Right atrium auricular region (tissue), 2 donors: Measurements from ENCODE around the gene TBC1D21. TPM values are rescaled to one million over a fixed set of nuclear protein-coding genes. Genes with fewer than 3 reads are reported as not detected.

Experiments
- DNase-seq: peaks from one replicate; pipeline ENCODE4 v3.0.0-alpha.2; 2019; ENCODE audit warnings: low spot score
- H3K27ac ChIP-seq, 2 donors: fragments of 200-600 bp; sonication (generic); 1 replicate in 1 of 2; 2 replicates in 1 of 2; pipeline ENCODE4 v1.5.1; 2016 to 2019
- H3K27me3 ChIP-seq, 2 donors: fragments of 200-600 bp; sonication (generic); one replicate each; pipeline versions ENCODE4 v1.5.1 to v1.6.0; 2017 to 2019
- H3K36me3 ChIP-seq: fragments of 200-600 bp; sonication (generic); one replicate; pipeline ENCODE4 v1.5.1; 2016
- H3K4me1 ChIP-seq, 2 donors: fragments of 200-600 bp; sonication (generic); one replicate each; pipeline versions ENCODE4 v1.5.1 to v1.6.0; 2017 to 2019
- H3K4me3 ChIP-seq, 2 donors: fragments of 200-600 bp; sonication (generic); 1 replicate in 1 of 2; 2 replicates in 1 of 2; pipeline ENCODE4 v1.5.1; 2017 to 2019; ENCODE audit warnings: mild to moderate bottlenecking in 1 of 2, moderate library complexity in 1 of 2
- H3K9me3 ChIP-seq, 2 donors: fragments of 200-600 bp; sonication (generic); one replicate each; pipeline ENCODE4 v1.5.1; 2019
- total RNA-seq, 2 donors: library from RNA; depleted of rRNA; stranded (reverse); fragments of >200 nt; gene quantifications; one replicate each; pipeline ENCODE4 v1.1.0, GENCODE V29; 2016
- TF ChIP-seq, protein P1 (sequence below), 2 donors: fragments of 200-600 bp; sonication (generic); IDR thresholded peaks; one replicate each; pipeline ENCODE4 v1.5.1; 2019; ENCODE audit warnings: antibody characterized with exemption in 2 of 2

Gene TBC1D21
- total RNA-seq, 2 donors from 2014 or later: not detected

DNA sequence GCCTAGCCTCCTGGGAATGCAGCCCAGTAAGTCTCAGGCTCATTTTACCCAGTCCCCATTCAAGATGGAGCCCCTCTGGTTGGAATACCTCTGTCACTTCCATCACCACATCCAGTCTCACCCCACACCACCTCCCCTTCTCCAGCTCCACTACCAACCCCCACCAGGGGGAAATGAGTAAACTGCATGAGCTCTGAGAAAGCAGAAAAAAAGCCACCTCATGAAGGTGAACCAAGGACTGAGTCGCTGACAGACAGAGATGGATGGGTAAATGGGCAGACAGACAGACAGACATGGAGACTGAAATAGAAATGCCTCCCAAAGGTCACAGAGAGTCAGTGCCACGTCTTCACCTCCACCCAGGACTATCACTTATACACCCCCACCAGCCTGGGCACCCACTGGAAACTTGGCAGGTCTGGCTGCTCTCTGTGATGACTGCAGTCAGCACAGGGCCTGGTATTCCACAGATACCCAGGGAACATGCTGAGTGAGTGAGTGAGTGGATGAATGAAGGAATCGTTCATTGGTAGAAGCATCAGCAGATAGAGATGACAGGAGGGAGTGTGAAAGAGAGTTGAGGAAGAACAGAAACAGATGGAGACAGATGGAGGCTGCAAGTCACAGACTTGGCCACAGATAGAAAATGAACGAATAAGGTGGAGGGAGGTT lies 48.0 kb downstream of the TBC1D21 start:
- Histone ChIP-seq H3K27ac (peak overlapping the region in 1 of 2 donors; percentile 80), H3K4me1 (peaks cover 0 to 55% of the 10 kb centered on the region in 2 donors), H3K36me3 (no peaks in the 10 kb centered on the region), H3K9me3 (peaks cover 0 to 1% of the 10 kb centered on the region in 2 donors), H3K27me3 (no peaks in the 10 kb centered on the region), H3K4me3 (no peak overlapping the region)
- no peak for DNase-seq
- TF ChIP-seq, protein P1, sequence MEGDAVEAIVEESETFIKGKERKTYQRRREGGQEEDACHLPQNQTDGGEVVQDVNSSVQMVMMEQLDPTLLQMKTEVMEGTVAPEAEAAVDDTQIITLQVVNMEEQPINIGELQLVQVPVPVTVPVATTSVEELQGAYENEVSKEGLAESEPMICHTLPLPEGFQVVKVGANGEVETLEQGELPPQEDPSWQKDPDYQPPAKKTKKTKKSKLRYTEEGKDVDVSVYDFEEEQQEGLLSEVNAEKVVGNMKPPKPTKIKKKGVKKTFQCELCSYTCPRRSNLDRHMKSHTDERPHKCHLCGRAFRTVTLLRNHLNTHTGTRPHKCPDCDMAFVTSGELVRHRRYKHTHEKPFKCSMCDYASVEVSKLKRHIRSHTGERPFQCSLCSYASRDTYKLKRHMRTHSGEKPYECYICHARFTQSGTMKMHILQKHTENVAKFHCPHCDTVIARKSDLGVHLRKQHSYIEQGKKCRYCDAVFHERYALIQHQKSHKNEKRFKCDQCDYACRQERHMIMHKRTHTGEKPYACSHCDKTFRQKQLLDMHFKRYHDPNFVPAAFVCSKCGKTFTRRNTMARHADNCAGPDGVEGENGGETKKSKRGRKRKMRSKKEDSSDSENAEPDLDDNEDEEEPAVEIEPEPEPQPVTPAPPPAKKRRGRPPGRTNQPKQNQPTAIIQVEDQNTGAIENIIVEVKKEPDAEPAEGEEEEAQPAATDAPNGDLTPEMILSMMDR (IDR thresholded peaks at IDR 0.05): no peak

DNA sequence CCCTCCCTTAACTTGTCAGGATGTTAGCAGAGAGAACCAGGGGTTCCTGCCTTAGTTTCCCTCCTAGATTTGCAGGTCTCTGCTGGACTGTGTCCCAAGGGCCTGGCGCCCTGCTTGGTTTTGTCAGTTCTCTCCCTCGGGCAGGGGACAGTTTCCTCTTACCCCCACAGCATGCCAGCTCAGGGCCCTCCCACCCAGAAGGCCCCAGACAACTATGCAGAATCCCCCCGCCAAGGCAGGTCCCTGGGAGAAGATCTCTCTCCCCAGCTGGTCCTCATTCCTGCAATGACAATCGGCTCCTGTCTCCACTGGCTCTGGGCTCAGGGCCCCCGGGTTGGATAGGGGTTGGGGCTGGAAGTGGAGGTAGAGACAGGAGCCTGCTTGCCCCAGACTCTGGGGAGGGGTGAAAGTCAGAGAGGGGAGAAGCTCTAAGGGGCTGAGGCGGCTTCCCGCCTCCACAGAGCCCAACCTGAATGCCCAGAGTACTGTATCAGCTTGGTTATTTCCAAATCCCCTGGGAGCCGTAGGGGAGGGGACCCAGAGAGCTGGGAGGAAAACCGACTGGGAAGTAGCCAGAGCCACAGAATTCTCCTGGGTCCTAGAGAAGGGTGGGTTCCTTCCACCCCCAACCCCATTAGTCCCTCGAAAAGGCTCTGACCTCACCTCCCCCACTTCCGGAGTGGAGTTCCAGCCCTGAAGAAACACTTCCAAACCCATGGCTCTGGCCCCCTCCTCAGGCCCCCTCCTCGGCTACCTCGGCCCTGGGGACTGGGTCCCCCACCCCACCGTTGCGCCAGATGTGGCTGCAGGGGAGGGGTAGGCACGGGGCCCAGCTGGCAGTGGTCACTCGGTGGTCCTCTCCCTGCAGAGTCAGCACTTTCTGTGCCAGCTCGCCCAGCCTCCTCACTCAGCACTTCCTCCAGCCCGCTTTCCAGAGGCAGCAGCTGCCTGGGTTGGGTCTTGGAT lies 49.1 kb downstream of the TBC1D21 start:
- H3K27ac ChIP-seq: peak overlapping the region; percentile 79 to 80
- peaks cover 0 to 65% of the 10 kb centered on the region in 2 donors for H3K4me1 ChIP-seq
- H3K36me3 ChIP-seq: no peaks in the 10 kb centered on the region
- no peaks in the 10 kb centered on the region for H3K27me3 ChIP-seq
- no peak for DNase-seq
- no peak overlapping the region for H3K4me3 ChIP-seq
- H3K9me3 ChIP-seq: no peaks in the 10 kb centered on the region
- TF ChIP-seq, protein P1 (IDR thresholded peaks at IDR 0.05): no peak

DNA sequence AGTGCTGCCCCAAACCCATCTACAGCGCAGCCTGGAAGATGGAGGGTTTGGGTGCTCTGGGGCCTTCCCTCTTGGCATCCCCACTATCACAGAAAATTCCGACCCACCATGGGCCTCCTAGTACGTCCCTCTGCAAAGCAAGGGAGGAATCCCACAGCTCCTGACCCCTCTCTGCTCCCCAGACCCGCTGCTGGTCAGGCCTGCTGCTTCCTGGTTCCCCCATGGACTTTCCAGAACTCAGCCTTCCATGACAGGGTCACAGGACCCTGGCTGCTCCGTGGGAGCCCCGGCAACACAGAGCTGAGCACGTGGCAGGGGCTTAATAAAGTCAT lies 49.8 kb downstream of the TBC1D21 start:
- peaks cover 0 to 72% of the 10 kb centered on the region in 2 donors for H3K4me1 ChIP-seq
- DNase-seq: no peak
- no peak overlapping the region for H3K4me3 ChIP-seq
- no peaks in the 10 kb centered on the region for H3K27me3 ChIP-seq
- no peaks in the 10 kb centered on the region for H3K9me3 ChIP-seq
- TF ChIP-seq, protein P1 (IDR thresholded peaks at IDR 0.05): no peak
- H3K36me3 ChIP-seq: no peaks in the 10 kb centered on the region
- H3K27ac ChIP-seq: peak overlapping the region; percentile 79 to 80

DNA sequence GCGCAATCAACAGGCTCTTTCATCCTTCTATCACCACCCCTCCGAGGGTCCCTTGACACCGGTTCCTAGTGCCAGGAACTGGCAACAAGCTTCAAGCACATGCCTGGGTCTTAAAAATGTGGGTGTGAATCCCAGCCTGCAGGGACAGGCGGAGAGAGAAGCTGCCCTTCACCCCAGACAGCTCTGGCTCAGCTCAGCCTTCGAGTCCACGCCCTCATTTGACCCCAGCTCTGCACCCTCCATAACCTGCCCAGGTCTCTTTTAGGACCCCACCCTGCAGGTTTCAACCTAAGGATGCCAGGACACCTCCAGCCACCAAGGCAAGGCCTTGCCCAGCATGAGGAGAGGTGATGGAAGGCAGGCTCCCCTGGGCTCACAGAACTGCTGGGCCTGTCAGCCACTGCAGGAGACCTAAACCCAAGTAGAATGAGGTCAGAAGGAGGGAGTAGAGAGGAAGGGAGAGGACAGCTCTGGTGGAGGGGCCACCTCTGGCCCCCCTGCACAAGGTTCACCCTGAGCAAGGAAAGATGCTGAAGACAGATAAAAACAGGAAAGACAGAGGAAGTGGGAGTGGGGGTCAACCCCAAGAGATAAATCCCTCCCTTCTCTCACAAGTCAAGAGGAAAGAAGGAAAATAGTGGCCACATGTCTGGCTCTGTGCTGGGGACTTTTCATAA lies 50.3 kb downstream of the TBC1D21 start:
- Histone ChIP-seq H3K36me3 (no peaks in the 10 kb centered on the region), H3K27me3 (no peaks in the 10 kb centered on the region), H3K27ac (peak overlapping the region; percentile 79 to 80), H3K9me3 (no peaks in the 10 kb centered on the region), H3K4me1 (peaks cover 0 to 74% of the 10 kb centered on the region in 2 donors), H3K4me3 (no peak overlapping the region)
- DNase-seq: no peak
- TF ChIP-seq, protein P1 (IDR thresholded peaks at IDR 0.05): no peak

DNA sequence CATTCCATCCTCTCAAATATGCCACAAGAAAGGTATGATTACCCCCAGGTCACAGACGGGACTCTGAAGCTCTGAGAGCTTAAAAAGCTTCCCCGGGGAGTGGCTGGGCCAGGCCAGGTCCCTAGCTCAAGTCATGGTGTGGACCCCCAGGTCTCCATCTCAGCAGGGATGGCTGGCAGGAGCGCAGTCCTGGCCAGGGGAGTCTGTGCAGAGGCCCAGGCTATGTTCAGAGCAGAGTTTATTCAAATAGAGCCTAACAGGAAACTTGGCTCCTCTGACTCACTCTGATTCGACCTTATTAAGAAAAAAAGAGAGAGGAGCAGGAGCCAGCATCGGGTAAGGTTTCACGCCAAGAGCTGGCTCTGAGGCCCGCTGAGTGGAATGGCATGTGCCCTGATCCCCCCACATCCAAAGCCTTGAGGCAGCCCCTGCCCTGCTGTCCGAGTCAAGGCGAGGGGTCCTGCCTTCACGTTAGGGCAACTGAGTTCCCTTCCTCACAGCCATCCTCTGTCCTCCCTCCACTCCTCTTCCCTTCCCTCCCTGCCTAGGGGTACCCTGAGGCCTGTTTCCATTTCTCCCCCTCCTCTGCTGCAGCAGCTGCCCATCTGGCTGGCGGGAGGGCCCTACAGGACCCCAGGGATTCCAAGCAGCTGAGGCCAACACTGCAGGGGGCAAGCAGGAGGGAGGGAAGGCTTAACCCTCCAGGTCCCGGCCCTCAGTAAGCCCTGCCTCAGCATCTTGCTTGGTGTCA lies 51.0 kb downstream of the TBC1D21 start:
- no peaks in the 10 kb centered on the region for H3K27me3 ChIP-seq
- peak; percentile 77 for DNase-seq
- H3K4me3 ChIP-seq: no peak overlapping the region

More for the DNA sequence above, 51.0 kb downstream of the TBC1D21 start:
- peaks cover 0 to 78% of the 10 kb centered on the region in 2 donors for H3K4me1 ChIP-seq
- no peaks in the 10 kb centered on the region for H3K9me3 ChIP-seq
- no peaks in the 10 kb centered on the region for H3K36me3 ChIP-seq
- TF ChIP-seq, protein P1 (IDR thresholded peaks at IDR 0.05): no peak
- peak overlapping the region; percentile 79 to 80 for H3K27ac ChIP-seq
